D341Med (cell line): ENCODE data around the gene ACOT7.
A peak's percentile ranks its signal among the peaks of the same experiment; 100 is the strongest.
"Not testable (repeated sequence)": the region's sequence is repeated elsewhere in the genome, so short reads cannot be mapped to it uniquely, and the experiment has no call there.

Source experiments
- DNase-seq: peaks from one replicate; pipeline ENCODE4 v3.0.0; 2012; ENCODE audit warnings: low spot score

Gene ACOT7

GRCh38 chr1:6393400-6394187 is at the start of gene ACOT7:
Gene ACOT7 (minus strand): TSS chr1:6393767. CDS start chr1:6393399, 368 bp downstream.
- DNase-seq = peak; percentile 95

DNA sequence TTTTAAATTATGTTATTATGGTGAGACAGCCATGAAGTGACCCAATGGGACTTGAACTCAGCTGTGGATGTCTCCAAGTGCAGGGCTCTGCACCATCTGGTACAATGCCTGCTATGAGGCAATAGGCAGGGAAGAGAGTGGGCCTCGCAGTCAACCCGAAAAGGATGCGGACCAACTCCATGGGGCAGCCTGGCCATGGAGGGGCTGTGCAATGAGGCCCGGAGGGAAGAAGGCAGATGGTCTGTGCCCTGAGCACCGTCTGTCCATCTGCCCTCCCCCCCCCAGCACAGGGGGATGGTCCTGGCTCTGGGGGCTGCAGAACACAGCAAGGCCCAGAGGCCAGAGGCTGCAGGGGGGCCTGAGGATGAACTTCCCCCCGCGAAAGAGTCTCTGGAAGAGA is 48.0 kb upstream of the ACOT7 start:
- DNase-seq = no peak

- peak; percentile 70 for DNase-seq
Observed at GRCh38 chr1:6440198-6441126, 46.9 kb upstream of the ACOT7 start.

- DNase-seq = peak; percentile 81
Observed at GRCh38 chr1:6438047-6438525, 44.5 kb upstream of the ACOT7 start.

GRCh38 chr1:6437012-6437700 is 43.6 kb upstream of the ACOT7 start:
- DNase-seq = peak; percentile 62

GRCh38 chr1:6436277-6436676 is 42.7 kb upstream of the ACOT7 start:
- not testable (repeated sequence) for DNase-seq

- DNase-seq = no peak
Observed at GRCh38 chr1:6435547-6435946, 42.0 kb upstream of the ACOT7 start.

DNA sequence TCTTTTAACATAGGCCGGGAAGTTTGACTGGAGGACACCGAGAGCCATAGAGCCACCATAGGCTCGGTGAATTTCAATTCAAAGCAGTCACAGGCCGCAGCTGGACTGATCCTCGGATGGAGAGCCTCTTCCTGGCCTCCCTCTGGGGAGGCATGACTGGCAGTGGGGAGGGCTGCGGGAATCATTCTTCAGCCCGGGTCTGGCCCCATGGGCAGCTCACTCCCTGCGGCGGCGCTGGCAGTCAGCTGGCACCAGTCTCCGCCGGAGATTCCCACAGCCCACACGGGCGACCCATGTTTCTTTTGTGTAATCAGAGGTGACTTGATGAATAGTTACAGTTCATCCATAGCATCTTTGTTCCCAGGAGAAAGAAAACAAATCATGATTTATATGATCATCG is 41.6 kb upstream of the ACOT7 start:
- no peak for DNase-seq

GRCh38 chr1:6434186-6434585 is 40.6 kb upstream of the ACOT7 start:
- DNase-seq = no peak

GRCh38 chr1:6431645-6432579 is 38.3 kb upstream of the ACOT7 start:
- DNase-seq = not testable (repeated sequence)

DNA sequence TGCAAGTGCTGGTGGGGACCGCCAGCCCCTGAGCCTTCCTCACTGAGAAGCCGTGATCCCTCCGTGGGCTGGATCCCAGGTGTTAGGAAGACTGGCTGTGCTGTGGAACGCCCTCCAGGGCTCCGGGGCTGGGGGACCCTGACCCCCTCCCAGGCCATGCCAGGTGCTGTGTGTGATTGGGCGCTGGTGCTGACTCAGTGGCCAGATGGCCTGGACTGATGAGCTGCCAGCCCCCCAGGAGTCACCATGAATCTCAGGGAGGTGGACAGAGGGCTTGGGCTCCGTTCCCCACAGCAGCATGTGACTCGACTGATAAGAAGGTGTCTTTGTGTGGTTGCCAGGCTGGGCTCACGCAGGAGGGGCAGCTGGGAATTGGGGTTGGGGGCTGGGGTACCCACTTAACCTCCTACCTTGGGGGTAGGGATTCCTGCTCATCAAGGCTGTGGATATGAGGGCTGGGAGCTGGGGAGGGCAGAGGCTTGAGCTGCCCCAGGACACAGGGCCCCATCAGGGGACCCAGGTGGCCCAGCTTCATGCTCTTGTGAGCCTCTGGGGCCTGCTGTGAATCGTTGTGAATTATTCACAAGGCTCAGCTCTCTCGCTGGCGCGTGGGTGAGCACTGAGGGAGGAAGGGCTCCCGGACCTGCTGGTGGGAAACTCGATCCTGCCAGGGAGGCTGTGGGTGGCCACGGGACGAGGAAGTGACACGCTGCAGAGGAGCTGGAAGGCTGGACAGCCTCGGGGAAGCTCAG is 36.3 kb upstream of the ACOT7 start:
- not testable (repeated sequence) for DNase-seq

DNA sequence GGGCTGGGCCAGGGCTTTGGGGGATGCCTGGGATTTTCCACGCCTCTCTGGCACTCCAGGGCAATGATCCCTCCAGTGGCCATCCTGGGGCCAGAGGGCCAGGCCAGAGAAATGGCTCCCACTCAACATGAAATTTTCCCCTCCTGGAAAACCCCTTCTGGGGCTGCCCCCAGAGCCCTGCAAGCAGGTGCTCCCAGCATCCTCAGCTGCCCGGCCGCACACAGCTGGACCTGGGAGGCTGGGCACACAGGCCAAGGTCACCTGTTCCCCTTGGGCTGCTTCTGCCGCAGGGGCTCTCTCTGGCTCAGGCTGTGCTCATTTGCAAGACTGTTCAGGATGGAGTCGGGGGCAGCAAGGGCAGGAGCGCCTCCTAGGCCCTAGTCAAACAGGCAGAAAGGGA is 34.9 kb upstream of the ACOT7 start:
- not testable (repeated sequence) for DNase-seq

GRCh38 chr1:6427441-6428390 is 34.1 kb upstream of the ACOT7 start:
- DNase-seq = no peak

GRCh38 chr1:6426972-6427350 is 33.4 kb upstream of the ACOT7 start:
- no peak for DNase-seq

- DNase-seq = no peak
Observed at GRCh38 chr1:6426277-6426971, 32.9 kb upstream of the ACOT7 start.

DNA sequence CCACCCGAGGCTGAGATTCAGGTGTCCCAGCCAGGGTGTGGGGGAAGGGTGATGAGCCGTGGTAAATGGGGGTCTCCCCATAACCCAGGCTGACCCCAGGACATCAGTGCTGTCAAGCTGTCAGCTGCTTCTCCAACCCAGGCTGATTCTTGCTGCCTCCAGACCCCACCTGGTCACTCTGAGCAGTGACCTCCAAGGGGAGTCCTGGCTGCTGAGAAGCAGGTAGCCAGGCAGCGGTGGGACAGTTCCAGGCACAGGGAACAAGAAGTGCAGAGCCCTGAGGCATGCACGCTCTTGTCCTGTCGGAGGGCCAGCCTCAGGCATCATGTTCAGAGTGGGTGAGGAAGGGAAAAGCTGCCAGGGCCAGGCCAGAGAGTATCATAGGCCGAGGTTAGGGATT is 32.1 kb upstream of the ACOT7 start:
- no peak for DNase-seq

- peak; percentile 73 for DNase-seq
Observed at GRCh38 chr1:6424619-6425593, 31.3 kb upstream of the ACOT7 start, which contains the start of gene ESPN. Gene ESPN (plus strand): TSS chr1:6424776. CDS start chr1:6424956, 180 bp downstream.
